GM19023 (cell line): ENCODE results near the gene COCH.
"Not testable (repeated sequence)": the region's sequence is repeated elsewhere in the genome, so short reads cannot be mapped to it uniquely, and the experiment has no call there.

ENCODE experiments used
- ATAC-seq: cut with Tn5 transposase; IDR thresholded peaks from one replicate; pipeline ENCODE4 v1.9.1; 2021; ENCODE audit warnings: mild to moderate bottlenecking, moderate library complexity; ENCODE audit not compliant: unreplicated experiment

The COCH gene

DNA sequence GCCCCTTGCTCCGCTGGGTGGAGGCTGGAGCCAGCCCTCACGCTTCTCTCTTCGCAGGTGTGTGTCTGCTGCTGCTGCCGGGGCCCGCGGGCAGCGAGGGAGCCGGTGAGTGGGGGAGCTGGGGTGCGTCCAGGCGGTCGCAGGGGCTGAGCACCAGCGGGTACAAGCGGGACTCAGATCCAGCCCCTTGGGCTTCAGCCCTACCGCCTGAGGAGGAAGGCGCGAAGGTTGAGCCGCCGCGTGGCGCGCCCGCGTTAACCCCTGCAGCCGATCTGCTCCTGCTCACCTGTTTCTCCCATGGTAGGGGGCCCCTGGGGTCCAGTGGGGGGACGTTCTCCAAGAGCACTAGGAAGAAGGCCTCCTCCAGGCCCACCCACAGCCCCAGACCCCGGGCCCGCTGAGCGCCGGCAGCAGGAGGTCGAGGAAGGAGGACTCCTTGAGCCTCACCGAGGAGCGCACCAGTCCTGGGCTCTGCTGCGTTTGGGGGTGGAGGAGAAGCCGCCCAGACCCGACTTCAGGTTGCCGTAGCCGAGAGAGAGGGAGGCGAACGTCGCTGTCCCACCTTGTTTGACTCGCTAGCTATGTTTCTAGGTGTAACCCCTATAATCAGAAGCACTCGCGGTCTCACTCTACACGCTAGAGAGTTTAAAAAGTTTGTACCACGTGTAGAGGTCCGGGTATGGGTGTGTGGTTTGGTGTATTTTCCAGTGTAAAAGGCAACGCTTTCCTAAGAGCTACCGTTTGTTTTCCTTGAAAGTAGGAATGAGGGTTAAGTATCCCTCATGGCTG, 834 bp downstream of the COCH start:
- peak; percentile 37 for ATAC-seq

DNA sequence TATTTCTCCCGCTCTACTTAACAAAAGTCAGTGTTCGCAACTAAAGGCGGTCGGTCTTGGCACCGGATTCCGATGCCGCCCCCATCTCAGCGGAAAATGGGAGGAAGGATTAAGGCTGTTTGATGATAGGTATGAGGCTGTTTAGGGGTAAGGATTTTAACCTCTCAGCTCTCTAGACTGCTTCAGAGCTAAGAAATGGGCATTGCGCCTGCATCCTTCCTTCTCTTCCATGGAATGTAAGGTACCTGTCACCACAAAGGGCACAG, 1.4 kb downstream of the COCH start:
- no peak for ATAC-seq

DNA sequence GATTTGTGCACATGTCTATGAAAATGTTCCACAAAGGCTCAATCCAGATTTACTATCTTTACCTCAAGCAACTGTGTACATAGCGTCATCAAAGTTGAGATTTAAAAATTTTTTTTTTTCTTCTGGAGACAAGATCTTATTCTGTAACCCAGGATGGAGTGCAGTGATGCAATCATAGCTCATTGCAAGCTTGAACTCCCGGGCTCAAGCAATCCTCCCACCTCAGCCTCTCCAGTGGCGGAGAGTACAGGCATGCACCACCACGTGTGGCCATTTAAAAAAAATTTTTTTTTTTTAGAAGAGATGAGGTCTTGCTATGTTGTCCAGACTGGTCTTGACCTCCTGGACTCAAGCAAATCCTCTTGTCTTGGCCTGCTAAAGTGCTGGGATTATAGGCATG, 2.3 kb downstream of the COCH start:
- ATAC-seq, result no peak

DNA sequence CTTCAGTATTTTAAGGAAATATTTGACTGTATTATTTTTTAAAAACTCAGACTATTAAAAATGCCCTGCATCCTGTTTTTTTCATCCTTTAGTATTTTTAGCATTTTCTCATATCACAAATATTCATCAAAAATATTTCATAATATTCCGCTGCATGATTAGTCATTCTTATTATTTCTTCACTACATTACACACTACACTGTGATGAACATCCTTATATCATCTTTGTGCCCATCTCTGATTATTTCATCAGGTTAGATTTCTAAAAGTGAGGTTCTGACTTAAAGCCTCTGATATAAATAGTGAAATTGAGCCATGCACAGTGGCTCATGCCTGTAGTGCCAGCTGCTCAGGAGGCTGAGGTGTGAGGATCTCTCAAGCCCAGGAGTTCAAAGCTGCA, 8.1 kb downstream of the COCH start:
- no peak for ATAC-seq

DNA sequence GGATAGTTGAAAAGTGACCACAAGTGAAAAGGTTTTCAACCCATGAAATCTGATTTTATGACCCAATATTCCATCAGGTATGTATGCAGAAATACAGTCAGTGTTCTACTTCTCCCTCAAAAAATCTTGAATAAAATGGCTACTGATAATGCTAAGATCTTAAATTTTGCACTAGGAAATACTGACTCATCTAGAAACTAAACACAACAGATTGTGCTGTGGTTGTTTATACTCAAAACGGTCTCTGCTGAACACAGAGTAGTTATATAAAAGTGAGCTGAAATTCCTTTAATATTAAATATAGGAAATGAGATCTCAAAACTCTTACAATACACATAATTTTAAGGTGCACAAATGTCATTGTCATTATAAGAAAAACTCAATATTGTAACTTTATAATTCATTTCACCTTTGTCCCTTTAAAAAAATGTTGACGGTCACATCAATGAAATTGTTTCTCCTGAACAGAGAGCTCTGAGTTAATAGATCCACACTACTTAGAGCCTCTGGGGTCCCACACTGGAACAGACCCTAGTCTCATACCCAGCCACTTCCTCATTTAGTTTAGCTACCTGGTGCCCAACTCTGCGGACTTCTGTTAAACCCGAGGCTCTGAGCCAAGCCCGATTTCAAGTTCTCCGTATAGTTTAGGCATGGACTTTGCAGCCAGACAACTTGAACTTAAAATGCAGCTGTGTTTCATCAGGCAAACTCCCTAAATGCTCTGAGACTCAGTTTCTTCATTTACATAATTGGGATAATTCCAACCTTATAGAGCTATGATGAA, 9.3 kb downstream of the COCH start:
- ATAC-seq, result no peak

DNA sequence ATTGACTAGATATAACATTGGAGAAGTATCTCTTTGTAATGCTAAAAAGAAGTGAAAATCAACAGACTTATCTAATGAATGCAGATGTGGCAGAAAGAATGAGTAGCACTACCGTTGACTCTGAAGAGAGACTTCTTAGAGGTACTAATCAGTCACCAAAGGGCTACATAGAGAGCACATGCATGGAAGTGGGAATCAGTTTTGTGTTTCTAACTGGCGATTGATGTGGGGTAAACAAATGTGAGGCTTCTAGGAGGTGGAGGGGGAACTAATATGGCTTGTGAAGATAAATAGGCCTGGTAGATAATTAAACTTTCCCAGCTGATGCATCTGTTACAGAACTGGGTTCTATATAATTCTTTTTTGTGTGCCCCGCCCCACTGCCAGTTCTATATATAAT, 10.5 kb downstream of the COCH start:
- no peak for ATAC-seq

DNA sequence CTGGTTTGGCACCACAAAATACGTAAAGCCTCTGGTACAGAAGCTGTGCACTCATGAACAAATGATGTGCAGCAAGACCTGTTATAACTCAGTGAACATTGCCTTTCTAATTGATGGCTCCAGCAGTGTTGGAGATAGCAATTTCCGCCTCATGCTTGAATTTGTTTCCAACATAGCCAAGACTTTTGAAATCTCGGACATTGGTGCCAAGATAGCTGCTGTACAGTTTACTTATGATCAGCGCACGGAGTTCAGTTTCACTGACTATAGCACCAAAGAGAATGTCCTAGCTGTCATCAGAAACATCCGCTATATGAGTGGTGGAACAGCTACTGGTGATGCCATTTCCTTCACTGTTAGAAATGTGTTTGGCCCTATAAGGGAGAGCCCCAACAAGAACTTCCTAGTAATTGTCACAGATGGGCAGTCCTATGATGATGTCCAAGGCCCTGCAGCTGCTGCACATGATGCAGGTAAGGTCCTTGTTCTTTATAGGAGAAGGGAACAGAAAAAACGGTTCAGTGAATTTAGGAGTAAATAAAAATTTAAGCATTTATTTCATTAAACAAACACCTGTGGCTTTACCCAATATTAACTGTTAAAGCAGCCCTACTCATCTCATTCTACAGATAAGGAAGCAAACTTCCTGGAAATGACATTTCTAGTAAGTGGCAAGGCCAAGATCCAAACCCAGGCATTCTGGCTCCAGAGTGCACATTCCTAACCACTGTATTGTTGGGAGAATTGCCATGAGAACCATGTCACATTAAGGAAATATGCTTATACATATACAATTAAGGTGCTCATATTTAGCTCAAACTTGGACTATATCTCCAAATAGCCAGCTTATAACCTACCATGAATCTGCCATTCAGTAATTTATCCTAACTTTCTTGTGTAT, 11.7 kb downstream of the COCH start:
- no peak for ATAC-seq

DNA sequence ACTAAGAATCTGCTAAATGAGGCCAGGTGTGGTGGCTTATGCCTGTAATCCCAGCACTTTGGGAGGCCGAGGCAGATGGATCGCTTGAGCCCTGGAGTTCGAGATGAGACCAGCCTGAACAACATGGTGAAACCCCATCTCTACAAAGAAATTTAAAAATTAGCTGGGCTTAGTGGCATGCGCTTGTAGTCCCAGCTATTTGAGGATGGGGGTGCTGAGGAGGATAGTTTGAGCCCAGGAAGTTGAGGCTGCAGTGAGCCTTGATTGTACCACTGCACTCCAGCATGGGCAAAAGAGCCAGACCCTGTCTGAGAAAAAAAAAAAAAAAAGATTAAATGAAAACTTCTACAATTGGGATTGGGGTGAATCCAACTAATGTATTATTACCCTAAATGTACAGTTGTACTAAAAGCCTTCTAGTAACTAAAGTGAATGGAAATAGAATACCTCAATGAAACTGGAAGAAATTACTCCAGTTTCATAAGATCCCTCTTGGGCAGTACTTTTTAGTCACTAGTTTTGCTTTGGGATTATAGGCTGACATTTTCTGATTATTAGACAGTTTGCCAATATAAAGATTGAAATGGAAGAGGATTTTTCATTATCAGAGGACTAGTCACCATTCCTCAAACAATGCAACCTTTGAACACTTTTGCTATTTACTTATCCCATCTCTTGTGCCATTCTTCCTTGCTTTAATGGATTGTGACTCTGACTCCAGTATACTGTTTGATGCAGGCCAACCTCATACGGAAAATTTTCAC, 14.3 kb downstream of the COCH start:
- no peak for ATAC-seq

DNA sequence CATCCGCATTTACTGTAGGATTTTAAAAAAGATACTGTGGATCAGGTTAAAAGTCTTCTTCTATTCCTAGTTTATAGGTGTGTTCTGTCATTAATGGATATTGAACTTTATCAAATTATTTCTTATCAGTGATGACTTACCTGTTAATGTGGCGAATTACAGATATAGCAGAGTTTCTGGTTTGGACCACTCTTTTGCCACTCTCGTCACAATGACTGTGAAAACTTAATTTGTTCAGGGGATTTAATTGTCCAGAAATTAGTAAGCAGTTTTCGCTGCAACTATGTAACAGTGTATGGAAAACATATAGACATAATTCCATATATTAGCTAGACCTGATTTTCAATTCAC, 14.9 kb downstream of the COCH start:
- no peak for ATAC-seq

DNA sequence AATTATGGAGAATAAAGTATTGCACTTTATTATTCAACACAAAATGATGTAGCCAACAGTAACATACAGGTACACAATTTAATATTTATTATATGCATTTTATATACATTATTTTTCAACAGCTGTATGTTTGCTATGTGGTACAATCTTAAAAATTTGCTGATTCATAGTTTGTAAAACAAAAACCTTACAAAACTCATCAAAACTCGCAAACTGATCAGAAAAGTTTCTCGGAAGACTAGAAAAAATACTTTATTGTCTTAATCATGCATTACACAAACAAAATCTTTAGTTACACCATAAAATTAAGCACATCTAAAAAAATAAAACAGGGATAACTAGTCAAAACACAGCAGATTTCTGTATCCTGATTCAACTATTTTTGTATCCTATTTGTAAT, 19.5 kb downstream of the COCH start:
- no peak for ATAC-seq

DNA sequence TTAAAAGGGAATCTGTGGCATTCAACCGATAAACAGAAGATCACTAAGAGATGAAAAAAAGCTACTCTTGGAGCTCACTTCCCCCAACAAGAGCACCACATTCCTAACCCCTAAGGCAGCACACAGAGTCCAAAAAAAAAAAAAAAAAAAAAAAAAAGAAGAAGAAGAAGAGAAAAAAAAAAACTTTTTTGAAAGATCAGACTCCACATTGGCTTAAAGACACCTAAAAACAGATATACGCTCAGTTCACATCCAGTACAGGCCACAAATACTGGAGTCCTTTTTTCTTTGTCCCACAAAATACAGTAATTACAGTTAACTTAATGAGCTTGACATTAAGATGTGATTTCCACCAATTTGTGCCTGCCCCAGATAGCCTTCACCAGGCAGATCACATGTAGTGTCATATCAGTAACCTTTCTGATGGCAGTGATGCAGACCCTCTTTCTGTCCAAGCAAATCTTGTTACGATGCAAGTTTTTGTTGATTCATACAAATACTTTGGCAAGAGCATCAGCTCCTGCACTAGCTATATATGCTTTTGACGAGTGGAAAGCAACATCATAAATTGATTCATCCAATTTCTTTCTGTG, 20.7 kb downstream of the COCH start:
- ATAC-seq, result no peak

DNA sequence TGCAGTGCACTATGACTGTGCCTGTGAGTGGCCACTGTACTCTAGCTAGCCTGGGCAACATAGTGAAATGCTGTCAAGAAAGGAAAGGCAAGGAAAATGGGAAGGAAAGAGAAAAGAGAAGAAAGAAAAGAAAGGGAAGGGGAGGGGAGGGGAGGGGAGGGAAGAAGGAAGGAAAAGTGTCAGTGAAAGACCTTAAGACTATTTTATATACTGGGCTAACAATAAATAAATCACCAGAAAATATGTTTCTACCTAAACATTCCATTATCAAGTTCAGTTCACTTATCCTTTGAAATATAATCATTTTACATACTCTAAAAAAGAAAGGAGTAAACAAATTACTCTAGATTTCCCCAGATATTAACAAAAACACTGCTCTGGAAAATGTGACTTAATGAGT, 22.1 kb downstream of the COCH start:
- no peak for ATAC-seq

DNA sequence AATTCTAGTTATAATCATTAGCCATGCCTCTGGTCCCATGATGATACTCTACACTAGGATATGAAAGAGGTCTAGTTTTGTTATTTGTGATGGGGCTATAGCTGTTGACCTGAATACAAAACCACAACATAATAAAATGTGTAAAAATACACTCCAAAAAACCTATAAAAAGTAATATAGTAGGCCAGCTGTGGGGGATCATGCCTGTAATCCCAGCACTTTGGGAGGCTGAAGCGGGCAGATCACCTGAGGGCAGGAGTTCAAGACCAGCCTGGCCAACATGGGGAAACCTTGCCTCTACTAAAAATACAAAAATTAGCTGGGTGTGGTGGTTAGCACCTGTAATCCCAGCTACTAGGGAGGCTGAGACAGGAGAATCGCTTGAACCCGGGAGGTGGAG, 22.8 kb downstream of the COCH start:
- not testable (repeated sequence) for ATAC-seq

DNA sequence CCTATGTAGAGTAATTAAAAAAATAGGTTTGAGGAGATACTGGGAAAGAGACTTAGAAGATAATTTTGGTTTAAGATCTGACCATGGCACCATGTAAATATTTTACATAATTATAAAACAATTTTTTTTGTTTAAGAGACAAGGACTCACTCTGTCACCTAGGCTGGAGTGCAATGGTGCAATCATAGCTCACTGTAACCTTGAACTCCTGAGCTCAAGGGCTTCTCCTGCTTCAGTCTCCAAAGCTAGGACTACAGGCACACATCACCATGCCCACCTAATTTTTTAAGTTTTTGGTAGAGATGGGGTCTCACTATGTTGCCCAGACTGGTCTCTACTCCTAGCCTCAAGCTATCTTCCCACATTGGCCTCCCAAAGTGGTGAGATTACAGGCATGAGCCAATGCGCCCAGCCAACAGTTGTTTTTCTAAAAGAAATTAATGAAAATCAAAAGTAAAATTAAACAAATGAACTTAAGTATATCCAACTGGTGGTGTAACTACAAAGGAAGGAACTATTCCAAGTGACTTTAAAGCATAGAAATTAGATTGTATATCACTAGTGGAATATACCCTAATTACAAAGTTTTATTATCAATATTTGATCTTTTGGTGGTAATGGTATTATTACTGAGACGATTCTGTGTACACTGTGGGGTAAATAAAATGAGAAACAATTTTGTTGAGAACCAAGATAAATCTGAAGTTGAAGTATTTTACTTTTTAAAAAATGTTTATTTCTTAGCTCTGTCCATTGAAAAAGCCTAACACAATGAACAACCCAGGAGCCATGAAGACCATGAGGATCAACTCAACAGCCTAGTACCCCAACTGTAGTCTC, 29.1 kb downstream of the COCH start:
- ATAC-seq, result no peak

DNA sequence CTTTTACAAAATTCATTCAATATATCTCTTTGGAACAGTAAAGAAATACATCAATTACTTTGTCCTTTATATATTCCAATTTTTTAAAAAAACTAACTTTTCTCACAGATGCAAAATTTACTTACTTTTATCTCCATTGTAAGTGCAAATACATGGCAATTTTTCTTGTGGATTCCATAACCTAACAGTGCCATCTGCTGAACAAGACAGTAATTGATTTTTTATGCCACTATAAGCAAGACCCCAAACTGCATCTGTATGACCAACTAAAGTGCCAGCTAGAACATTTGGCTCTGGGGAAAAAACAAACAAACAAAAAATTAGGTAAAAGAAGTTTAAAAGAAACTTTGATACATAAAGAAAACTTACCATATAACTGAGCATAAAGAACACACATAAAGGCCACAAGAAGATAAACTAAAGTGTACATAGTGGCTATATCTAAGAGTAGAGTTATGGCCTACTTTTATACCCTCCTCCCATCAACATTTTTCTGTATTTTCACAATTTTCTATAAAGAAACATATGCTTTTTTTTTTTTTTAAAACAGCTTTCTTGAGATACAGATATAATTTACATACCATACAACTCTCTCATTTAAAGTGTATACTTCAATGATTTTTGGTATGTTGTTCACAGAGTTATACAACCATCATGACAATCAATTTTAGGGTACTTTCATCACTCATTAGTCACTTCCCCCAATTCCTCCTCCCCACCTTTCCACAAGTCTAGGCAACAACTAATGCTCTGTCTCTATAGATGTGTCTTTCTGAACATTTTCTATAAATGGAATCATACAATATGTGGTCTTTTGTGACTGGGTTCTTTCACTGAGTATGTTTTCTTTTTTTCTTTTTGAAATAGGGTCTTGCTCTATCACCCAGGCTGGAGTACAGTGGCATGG, 32.6 kb downstream of the COCH start:
- ATAC-seq, result no peak

DNA sequence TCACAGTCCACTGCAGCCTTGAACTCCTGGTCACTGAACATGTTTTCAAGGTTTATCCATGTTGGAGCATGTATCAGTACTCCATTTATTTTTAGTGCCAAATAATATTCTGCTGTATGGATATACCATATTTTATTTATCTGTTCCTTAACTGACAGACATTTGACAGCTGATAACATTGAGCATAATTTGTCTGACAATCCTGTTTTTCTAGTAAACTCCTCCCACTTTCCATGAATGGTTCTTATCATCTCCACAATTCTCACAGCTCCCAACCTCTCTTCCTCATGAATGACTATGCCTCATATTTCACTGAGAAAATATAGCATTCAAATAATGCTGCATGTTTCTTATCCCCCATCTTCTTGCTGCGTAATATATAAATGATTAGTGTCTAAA, 33.3 kb downstream of the COCH start:
- no peak for ATAC-seq

DNA sequence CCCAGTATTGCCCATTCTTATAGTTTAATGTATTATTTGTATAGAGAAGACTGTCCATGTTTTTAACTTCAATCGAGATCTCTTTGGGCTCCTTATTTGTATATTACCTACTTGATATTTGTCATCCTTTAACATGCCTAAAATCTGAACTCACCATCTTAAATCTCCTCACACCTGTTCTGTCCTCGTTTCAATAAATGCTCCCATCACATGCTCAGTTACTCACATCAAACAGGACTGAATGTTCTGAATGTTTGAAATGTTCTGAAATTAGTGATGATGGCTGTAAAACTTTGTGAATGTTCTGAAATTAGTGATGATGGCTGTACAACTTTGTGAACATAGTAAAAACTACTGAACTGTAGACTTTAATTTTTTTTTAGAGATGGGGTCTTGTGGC, 34.5 kb downstream of the COCH start:
- no peak for ATAC-seq

DNA sequence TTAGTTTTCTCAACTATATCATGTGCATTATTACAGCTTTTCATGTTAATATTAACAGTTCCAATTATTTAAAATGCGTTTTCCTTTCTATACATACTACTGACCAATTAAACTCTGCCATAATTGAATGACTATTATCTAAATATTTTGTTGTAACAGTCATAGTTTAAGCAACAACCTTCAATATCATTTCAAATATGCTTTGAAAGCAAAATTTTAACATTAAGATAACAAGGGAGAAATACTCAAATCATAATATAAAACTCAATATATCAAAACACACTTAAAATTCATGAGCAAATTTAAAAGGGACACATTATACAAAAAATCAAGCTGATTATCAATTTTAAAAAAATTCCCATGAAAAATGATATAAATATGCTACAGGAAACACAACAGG, 40.5 kb downstream of the COCH start:
- ATAC-seq, result no peak

DNA sequence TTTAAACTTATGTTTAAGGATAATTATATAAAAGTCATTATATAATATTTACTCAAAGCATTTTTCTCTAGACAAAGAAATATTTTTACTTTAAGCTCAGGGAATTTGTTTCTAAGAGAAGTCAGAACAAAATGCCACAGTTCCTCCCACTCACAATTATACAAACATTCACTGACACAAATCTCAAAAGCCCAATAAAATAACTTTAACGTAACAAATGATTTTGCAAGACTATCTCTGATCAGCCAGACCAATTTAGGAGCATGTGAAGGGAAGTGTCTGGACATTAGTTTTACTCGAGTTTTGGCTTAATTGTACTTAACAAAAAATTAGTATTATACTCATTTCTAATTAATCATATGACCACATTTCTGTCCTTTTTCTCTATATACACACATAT, 41.2 kb downstream of the COCH start:
- ATAC-seq, result no peak
